ENCODE data around the gene MACROD1. TPM values are rescaled to one million over a fixed set of nuclear protein-coding genes. Genes with fewer than 3 reads are reported as not detected.

MACROD1 gene
- total RNA-seq, 1 donor = 17.7 TPM

DNA sequence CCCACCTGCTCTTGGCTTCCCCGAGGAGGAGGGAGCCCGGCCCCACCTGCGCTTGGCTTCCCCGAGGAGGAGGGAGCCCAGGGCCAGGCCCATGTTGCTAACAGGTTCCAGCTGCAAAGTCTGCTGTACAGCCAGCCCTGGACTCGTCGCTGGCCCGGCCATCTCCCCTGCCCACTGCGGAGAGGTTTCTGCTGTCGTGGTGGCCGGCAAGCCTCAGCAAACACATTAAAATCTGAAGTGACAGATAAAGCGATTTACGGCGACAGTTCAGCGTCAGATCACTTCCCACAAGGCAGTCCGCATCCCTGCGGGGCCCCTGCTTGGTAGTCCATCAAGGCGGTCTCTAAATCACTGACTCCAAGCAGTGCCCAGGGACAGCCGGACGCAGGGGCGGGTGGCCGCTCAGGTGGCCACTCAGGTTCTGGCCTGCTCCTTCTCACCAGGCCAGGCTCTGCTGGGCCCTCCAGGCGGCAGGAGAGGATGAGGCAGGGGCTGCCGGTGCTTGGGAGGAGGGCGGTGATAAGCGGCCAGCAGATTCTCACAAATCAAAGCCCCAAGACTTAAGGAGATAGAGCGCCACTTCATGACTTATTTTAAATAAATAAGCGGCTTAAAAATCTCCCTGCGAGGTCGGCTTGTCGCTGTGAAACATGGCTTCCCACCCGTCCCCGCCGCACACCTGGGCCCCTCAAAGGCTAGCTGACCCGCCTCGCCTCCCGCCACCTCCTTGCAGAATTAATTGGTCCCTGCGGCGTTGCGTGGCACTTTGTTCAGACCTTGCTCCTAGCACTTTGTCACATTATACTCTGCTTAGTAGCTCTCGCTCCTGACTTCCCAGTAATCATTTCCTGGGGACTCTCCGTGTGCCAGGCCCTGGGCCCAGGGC is 21.1 kb downstream of the MACROD1 start:
- H3K9me3 ChIP-seq (ENCODE audit: low read depth, low read length) = no peaks in the 10 kb centered on the region
- peaks cover 9% of the 10 kb centered on the region for H4K20me1 ChIP-seq (ENCODE audit: insufficient read depth, low read length)
- no peak overlapping the region for H3K27ac ChIP-seq (ENCODE audit: low read depth, low read length)
- no peak overlapping the region for H3K4me3 ChIP-seq (ENCODE audit: insufficient read depth, low read length)
- no peak for DNase-seq (ENCODE audit: insufficient read length, low spot score, missing footprints)
- H3K4me2 ChIP-seq (ENCODE audit: insufficient read depth, low read length) = no peak overlapping the region
- TF ChIP-seq CTCF (IDR thresholded peaks at IDR 0.05; ENCODE audit: extremely low read depth, low read depth, low read length) = no peak
- H3K4me1 ChIP-seq (ENCODE audit: insufficient read depth, low read length) = peaks cover 4% of the 10 kb centered on the region
- no peaks in the 10 kb centered on the region for H3K27me3 ChIP-seq (ENCODE audit: insufficient read depth, low read length)
- no peaks in the 10 kb centered on the region for H3K36me3 ChIP-seq (ENCODE audit: insufficient read depth, low read length)
- H2AFZ ChIP-seq (ENCODE audit: low read length) = no peak overlapping the region
- H3K79me2 ChIP-seq (ENCODE audit: insufficient read depth, low read length) = no peaks in the 10 kb centered on the region

- no peaks in the 10 kb centered on the region for H3K9me3 ChIP-seq (ENCODE audit: low read depth, low read length)
- no peak overlapping the region for H3K4me2 ChIP-seq (ENCODE audit: insufficient read depth, low read length)
- H3K79me2 ChIP-seq (ENCODE audit: insufficient read depth, low read length) = no peaks in the 10 kb centered on the region
- H3K27me3 ChIP-seq (ENCODE audit: insufficient read depth, low read length) = no peaks in the 10 kb centered on the region
- H3K36me3 ChIP-seq (ENCODE audit: insufficient read depth, low read length) = no peaks in the 10 kb centered on the region
- DNase-seq (ENCODE audit: insufficient read length, low spot score, missing footprints) = no peak
- no peak overlapping the region for H2AFZ ChIP-seq (ENCODE audit: low read length)
- no peak for TF ChIP-seq CTCF (IDR thresholded peaks at IDR 0.05; ENCODE audit: extremely low read depth, low read depth, low read length)
- no peak overlapping the region for H3K27ac ChIP-seq (ENCODE audit: low read depth, low read length)
- peaks cover 7% of the 10 kb centered on the region for H4K20me1 ChIP-seq (ENCODE audit: insufficient read depth, low read length)
- no peaks in the 10 kb centered on the region for H3K4me1 ChIP-seq (ENCODE audit: insufficient read depth, low read length)
- H3K4me3 ChIP-seq (ENCODE audit: insufficient read depth, low read length) = no peak overlapping the region
Measured at GRCh38 chr11:64141081-64141783, 24.7 kb downstream of the MACROD1 start.

- TF ChIP-seq CTCF (IDR thresholded peaks at IDR 0.05; ENCODE audit: extremely low read depth, low read depth, low read length) = no peak
- H3K4me2 ChIP-seq (ENCODE audit: insufficient read depth, low read length) = no peak overlapping the region
- peaks cover 5% of the 10 kb centered on the region for H4K20me1 ChIP-seq (ENCODE audit: insufficient read depth, low read length)
Measured at GRCh38 chr11:64140082-64140481, 25.8 kb downstream of the MACROD1 start.

DNA sequence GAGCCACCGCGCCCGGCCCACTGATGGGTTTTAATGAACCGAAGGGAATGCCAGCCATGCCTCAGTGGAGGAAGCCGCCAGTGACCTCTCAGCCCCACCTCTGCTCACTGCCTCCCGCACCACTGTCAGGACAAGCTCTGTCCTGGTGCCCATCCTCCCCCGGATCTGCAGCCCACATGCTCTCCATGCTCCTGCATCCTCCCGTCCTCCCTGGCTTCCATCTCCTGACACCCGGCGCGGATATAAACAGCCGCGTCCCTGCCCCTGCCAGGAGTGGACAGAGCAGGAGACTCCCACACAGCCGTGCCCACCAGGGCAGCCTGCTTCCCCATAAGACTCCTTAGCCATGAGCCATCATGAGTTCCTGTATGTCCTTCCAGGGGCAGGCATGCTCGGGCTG is 26.9 kb downstream of the MACROD1 start:
- DNase-seq (ENCODE audit: insufficient read length, low spot score, missing footprints) = no peak
- no peak overlapping the region for H3K27ac ChIP-seq (ENCODE audit: low read depth, low read length)
- H3K4me3 ChIP-seq (ENCODE audit: insufficient read depth, low read length) = no peak overlapping the region
- no peaks in the 10 kb centered on the region for H3K4me1 ChIP-seq (ENCODE audit: insufficient read depth, low read length)
- H3K4me2 ChIP-seq (ENCODE audit: insufficient read depth, low read length) = no peak overlapping the region
- peaks cover 6% of the 10 kb centered on the region for H4K20me1 ChIP-seq (ENCODE audit: insufficient read depth, low read length)
- no peak for TF ChIP-seq CTCF (IDR thresholded peaks at IDR 0.05; ENCODE audit: extremely low read depth, low read depth, low read length)
- no peaks in the 10 kb centered on the region for H3K79me2 ChIP-seq (ENCODE audit: insufficient read depth, low read length)
- H3K36me3 ChIP-seq (ENCODE audit: insufficient read depth, low read length) = no peaks in the 10 kb centered on the region
- no peaks in the 10 kb centered on the region for H3K27me3 ChIP-seq (ENCODE audit: insufficient read depth, low read length)
- no peaks in the 10 kb centered on the region for H3K9me3 ChIP-seq (ENCODE audit: low read depth, low read length)
- no peak overlapping the region for H2AFZ ChIP-seq (ENCODE audit: low read length)

More at GRCh38 chr11:64140082-64140481, 25.8 kb downstream of the MACROD1 start:
- Histone ChIP-seq H3K4me3 (ENCODE audit: insufficient read depth, low read length) (no peak overlapping the region), H2AFZ (ENCODE audit: low read length) (no peak overlapping the region), H3K4me1 (ENCODE audit: insufficient read depth, low read length) (no peaks in the 10 kb centered on the region), H3K27me3 (ENCODE audit: insufficient read depth, low read length) (no peaks in the 10 kb centered on the region), H3K79me2 (ENCODE audit: insufficient read depth, low read length) (no peaks in the 10 kb centered on the region), H3K9me3 (ENCODE audit: low read depth, low read length) (no peaks in the 10 kb centered on the region), H3K36me3 (ENCODE audit: insufficient read depth, low read length) (no peaks in the 10 kb centered on the region), H3K27ac (ENCODE audit: low read depth, low read length) (no peak overlapping the region)
- DNase-seq (ENCODE audit: insufficient read length, low spot score, missing footprints) = no peak
